K562 (cell line): Measurements from ENCODE around the gene GIT2. TPM values are rescaled to one million over a fixed set of nuclear protein-coding genes. Genes with fewer than 3 reads are reported as not detected.

Source experiments
- ATAC-seq: fragments of 200-7000 bp; cut with Tn5 transposase; 3 replicates; pipeline ENCODE4 v1.9.1; 2020; ENCODE audit warnings: moderate library complexity
- BruUV-seq: library from RNA; stranded (reverse); fragments of 400-500 nt; replicated peaks from 2 replicates; lab custom pipeline; 2021; lab: Mats Ljungman, UMichigan
- CTCF ChIA-PET: fragments of 300-600 bp; formaldehyde crosslinking; extraction: SDS; loops from one replicate; lab custom pipeline; 2021; ENCODE audit warnings: low intra/inter-chr PET ratio; lab: Yijun Ruan, JAX
- POLR2A ChIA-PET: fragments of 300-600, 350-650 bp; sonication (Branson Sonifier 250); formaldehyde crosslinking; extraction: SDS; loops from one replicate; lab custom pipeline; 2021; ENCODE audit warnings: antibody characterized with exemption, inconsistent platforms; lab: Yijun Ruan, JAX
- DNase-seq, 4 experiments: peaks; one replicate each; pipeline versions ENCODE4 v3.0.0 to v3.0.0-alpha.2; 2011 to 2018; ENCODE audit warnings: low spot score in 3 of 4, mixed read lengths in 3 of 4; ENCODE audit errors: extremely low read depth in 1 of 4
- FAIRE-seq: peaks from 2 replicates; lab custom pipeline; 2011; peaks lifted over from hg19 to GRCh38; lab: Jason Lieb, UNC
- H2AFZ ChIP-seq: 2 replicates; pipeline ENCODE4 v1.6.0; 2011; ENCODE audit warnings: low read depth, low read length, control low read depth, inconsistent platforms
- H3K27ac ChIP-seq: fragments of 200-600 bp; 3 replicates; pipeline ENCODE4 v1.8.0; 2011; ENCODE audit warnings: low read depth, mild to moderate bottlenecking, control low read depth, inconsistent platforms, low read length, moderate library complexity, mixed read lengths; ENCODE audit errors: extremely low read depth
- H3K27me3 ChIP-seq, 2 experiments: fragments of 300-600 bp in 1 of 2; 2 replicates in 1 of 2; 3 replicates in 1 of 2; pipeline versions ENCODE4 v1.6.0 to v1.8.0; 2011; ENCODE audit warnings: inconsistent platforms in 2 of 2, low read length in 2 of 2, mild to moderate bottlenecking in 1 of 2, mixed read lengths in 1 of 2, moderate library complexity in 1 of 2; ENCODE audit not compliant: control insufficient read depth in 2 of 2, insufficient read depth in 2 of 2
- H3K36me3 ChIP-seq: fragments of 300-600 bp; 3 replicates; pipeline ENCODE4 v1.8.0; 2011; ENCODE audit warnings: mild to moderate bottlenecking, low read length, inconsistent platforms; ENCODE audit not compliant: control insufficient read depth, insufficient read depth
- H3K4me1 ChIP-seq, 2 experiments: fragments of 200-600 bp in 1 of 2; replicated peaks in 1 of 2; 2 replicates in 1 of 2; 3 replicates in 1 of 2; pipeline versions ENCODE4 v1.5.1 to v1.8.0; 2011; ENCODE audit warnings: inconsistent platforms in 2 of 2, low read length in 2 of 2, mild to moderate bottlenecking in 1 of 2, mixed read lengths in 1 of 2, moderate library complexity in 1 of 2; ENCODE audit not compliant: control insufficient read depth in 2 of 2, insufficient read depth in 2 of 2
- H3K4me2 ChIP-seq: 2 replicates; pipeline ENCODE4 v1.6.1; 2011; ENCODE audit warnings: low read length, control low read depth, inconsistent platforms, mixed read lengths; ENCODE audit not compliant: insufficient read depth
- H3K4me3 ChIP-seq: fragments of 200-600 bp; sonication (generic), shearing (Covaris generic); 2 replicates; pipeline ENCODE4 v1.5.1; 2016; ENCODE audit warnings: control low read depth, inconsistent platforms
- H3K79me2 ChIP-seq: fragments of 200-600 bp; 3 replicates; pipeline ENCODE4 v1.8.0; 2011; ENCODE audit warnings: low read length, inconsistent platforms; ENCODE audit not compliant: control insufficient read depth, insufficient read depth
- H3K9ac ChIP-seq, 2 experiments: 2 replicates each; pipeline versions ENCODE4 v1.6.0 to v1.6.1; 2011; ENCODE audit warnings: low read depth in 2 of 2, low read length in 2 of 2, control low read depth in 1 of 2, inconsistent platforms in 1 of 2, mild to moderate bottlenecking in 1 of 2, mixed read lengths in 1 of 2; ENCODE audit not compliant: insufficient read depth in 1 of 2
- H3K9me1 ChIP-seq: one replicate; pipeline ENCODE4 v1.6.0; 2011; ENCODE audit warnings: inconsistent platforms, mild to moderate bottlenecking, low read length, moderate library complexity; ENCODE audit not compliant: control insufficient read depth, insufficient read depth
- H3K9me3 ChIP-seq: replicated peaks from 2 replicates; pipeline ENCODE4 v1.5.1; 2011; ENCODE audit warnings: low read depth, low read length, inconsistent platforms; ENCODE audit not compliant: control insufficient read depth, insufficient read depth
- H4K20me1 ChIP-seq: replicated peaks from 2 replicates; pipeline ENCODE4 v1.6.1; 2011; ENCODE audit warnings: low read length, inconsistent platforms, mixed read lengths; ENCODE audit not compliant: control insufficient read depth, insufficient read depth
- CEBPZ ChIP-seq: fragments of 150-350 bp; IDR thresholded peaks from 2 replicates; pipeline ENCODE4 v1.6.1; 2014; ENCODE audit warnings: low read depth, mild to moderate bottlenecking, low read length, borderline replicate concordance
- DMBX1 ChIP-seq: fragments of 250-450 bp; sonication (Bioruptor Pico); IDR thresholded peaks from 2 replicates; pipeline ENCODE4 v1.8.0; 2022; ENCODE audit warnings: inconsistent platforms, mild to moderate bottlenecking, moderate library complexity, borderline replicate concordance
- HOXB6 ChIP-seq: fragments of 250-450 bp; sonication (Bioruptor Pico); IDR thresholded peaks from 2 replicates; pipeline ENCODE4 v1.5.1; 2022; ENCODE audit warnings: mild to moderate bottlenecking, borderline replicate concordance
- JUND ChIP-seq, 2 experiments: IDR thresholded peaks; 2 replicates in 1 of 2; 3 replicates in 1 of 2; pipeline ENCODE4 v1.6.1; 2011; ENCODE audit warnings: borderline replicate concordance in 2 of 2, low read depth in 2 of 2, low read length in 2 of 2, improper control_type of control experiment in 1 of 2, missing biosample characterization in 1 of 2, missing genetic modification characterization in 1 of 2, missing genetic modification reagents in 1 of 2
- KAT7 ChIP-seq: sonication (generic); formaldehyde crosslinking; IDR thresholded peaks from 2 replicates; pipeline ENCODE4 v1.8.0; 2022; ENCODE audit warnings: missing genetic modification reagents, mild to moderate bottlenecking, borderline replicate concordance
- PHF21A ChIP-seq: fragments of 450-650 bp; IDR thresholded peaks from 2 replicates; pipeline ENCODE4 v1.6.1; 2017; ENCODE audit warnings: low read depth, borderline replicate concordance
- POLR2G ChIP-seq: fragments of 200-400 bp; formaldehyde crosslinking; IDR thresholded peaks from 2 replicates; pipeline ENCODE4 v1.6.1; 2017; ENCODE audit warnings: low read depth, mild to moderate bottlenecking, antibody characterized with exemption, low read length, moderate library complexity
- SNIP1 ChIP-seq: fragments of 450-650 bp; IDR thresholded peaks from 2 replicates; pipeline ENCODE4 v1.7.1; 2017; ENCODE audit warnings: low read depth, mild to moderate bottlenecking
- ZKSCAN3 ChIP-seq: fragments of 250-450 bp; sonication (Bioruptor Pico); IDR thresholded peaks from 2 replicates; pipeline ENCODE4 v1.4.0; 2020
- ZNF699 ChIP-seq: fragments of 250-450 bp; sonication (Bioruptor Pico); IDR thresholded peaks from 2 replicates; pipeline ENCODE4 v1.8.0; 2021; ENCODE audit warnings: mild to moderate bottlenecking, moderate library complexity; ENCODE audit not compliant: insufficient replicate concordance
- ZNF75A ChIP-seq: fragments of 450-650 bp; formaldehyde crosslinking; IDR thresholded peaks from 2 replicates; pipeline ENCODE4 v1.4.0; 2020; ENCODE audit warnings: mild to moderate bottlenecking
- ZSCAN29 ChIP-seq: fragments of 450-650 bp; IDR thresholded peaks from 2 replicates; pipeline ENCODE4 v1.6.1; 2017
- WGBS: fragments of 100-300 bp; shearing (Covaris generic); methylation state at CpG from one replicate; pipeline ENCODE4 v1.1.6; 2016; ENCODE audit warnings: low coverage, mixed read lengths; ENCODE audit not compliant: insufficient coverage; ENCODE audit errors: missing lambda C conversion rate; 5-methylcytosine and 5-hydroxymethylcytosine counted together
- in situ Hi-C: fragments of 300-500 bp; cut with MboI; formaldehyde crosslinking; loops from 4 replicates; pipeline ENCODE4 v1.15.0; 2018; ENCODE audit warnings: inconsistent platforms, mixed read lengths
- intact Hi-C: fragments of 100-400 bp; cut with micrococcal nuclease; formaldehyde crosslinking; loops from 2 replicates; pipeline ENCODE4 v1.14.2; 2022
- polyA plus RNA-seq, 8 experiments: library from polyadenylated mRNA; depleted of rRNA in 4 of 8; stranded (reverse) in 5 of 8; unstranded in 3 of 8; fragments of >200 nt; fragmentation: Nextera tagmentation in 2 of 8; fragmentation: Illumina TruSeq in 1 of 8; extraction: Ambion mirVana in 2 of 8; extraction: Trizol in 1 of 8; gene quantifications; 2 replicates each; pipeline versions ENCODE4 v1.2.1 to v1.2.3, GENCODE V29; 2011 to 2014; ENCODE audit warnings: inconsistent platforms in 1 of 8, missing spikeins in 1 of 8
- total RNA-seq, 7 experiments: library from RNA; depleted of rRNA in 6 of 7; stranded (reverse); fragments of >200 nt in 6 of 7; fragmentation: Illumina TruSeq in 2 of 7; extraction: Trizol in 2 of 7; gene quantifications; 2 replicates each; pipeline versions ENCODE4 v1.2.1 to v1.2.3, GENCODE V29; 2011 to 2021; ENCODE audit warnings: low replicate concordance in 1 of 7

GIT2 gene
- total and polyA plus RNA-seq, 9 of the 15 experiments (the other 6 are each of a cell fraction or from before 2014, with no cell fraction given), result 4.0 to 30.4 (median 23.5) TPM

GRCh38 chr12:109952160-109952858, 43.9 kb downstream of the GIT2 start:
- Histone ChIP-seq H3K4me3 (no peak overlapping the region), H3K36me3 (peaks cover 62% of the 10 kb centered on the region), H3K9me1 (no peaks in the 10 kb centered on the region), H3K27ac (no peak overlapping the region), H3K27me3 (no peaks in the 10 kb centered on the region), H3K9ac (no peak overlapping the region), H3K4me2 (no peak overlapping the region), H2AFZ (no peak overlapping the region), H3K4me1 (no peaks in the 10 kb centered on the region), H3K9me3 (no peaks in the 10 kb centered on the region), H4K20me1 (no peaks in the 10 kb centered on the region), H3K79me2 (no peaks in the 10 kb centered on the region)
- BruUV-seq, result no TSS peak
- DNase-seq (no peak), ATAC-seq (no peak), FAIRE-seq (no peak)
- in situ Hi-C loops (no loop called here), intact Hi-C loops (no loop called here)
- POLR2A ChIA-PET, result no interaction called here
- WGBS, result 94% methylated on average over 11 of the region's 11 CpGs
- TF ChIP-seq SNIP1, result no peak
- TF ChIP-seq PHF21A, result no peak
- no peak for TF ChIP-seq KAT7 (CRISPR knock-in tag)
- no peak for TF ChIP-seq ZNF75A
- TF ChIP-seq ZKSCAN3 (CRISPR knock-in tag), result no peak
- CTCF ChIA-PET, result no interaction called here

- Histone ChIP-seq H3K27me3 (no peaks in the 10 kb centered on the region), H2AFZ (no peak overlapping the region), H3K27ac (no peak overlapping the region), H3K79me2 (no peaks in the 10 kb centered on the region), H4K20me1 (no peaks in the 10 kb centered on the region), H3K4me3 (no peak overlapping the region), H3K4me2 (no peak overlapping the region), H3K9ac (no peak overlapping the region), H3K4me1 (no peaks in the 10 kb centered on the region), H3K36me3 (peaks cover 68% of the 10 kb centered on the region), H3K9me3 (no peaks in the 10 kb centered on the region), H3K9me1 (no peaks in the 10 kb centered on the region)
- intact Hi-C loops, result no loop called here
- ATAC-seq (no peak), DNase-seq (no peak), FAIRE-seq (no peak)
- in situ Hi-C loops, result no loop called here
- CTCF ChIA-PET, result no interaction called here
- POLR2A ChIA-PET, result interaction anchor here (1.0 kb wide), 1 partner anchor 16 kb away, joined by 3 read pairs; no protein-coding TSS in a partner anchor
- WGBS, result 81% methylated on average over 6 of the region's 7 CpGs
- no TSS peak for BruUV-seq
- TF ChIP-seq CEBPZ (no peak), HOXB6 (no peak), POLR2G (no peak), JUND (IDR thresholded peaks at IDR 0.05; ENCODE audit: borderline replicate concordance, low read depth, low read length) (no peak), JUND (tag; IDR thresholded peaks at IDR 0.05; ENCODE audit: borderline replicate concordance, low read depth, low read length) (no peak), ZSCAN29 (no peak), DMBX1 (CRISPR knock-in tag) (no peak), ZNF699 (CRISPR knock-in tag) (no peak)
Measured at GRCh38 chr12:109951751-109952150, 44.4 kb downstream of the GIT2 start.
